K562 (cell line): Measurements from ENCODE around the gene STK31. TPM values are rescaled to one million over a fixed set of nuclear protein-coding genes. Genes with fewer than 3 reads are reported as not detected.

Source experiments
- REST ChIP-seq, 2 experiments: fragments of 450-650 bp; formaldehyde crosslinking in 1 of 2; IDR thresholded peaks; 2 replicates each; pipeline versions ENCODE4 v1.4.0 to v1.6.1; 2014 to 2020; ENCODE audit warnings: mild to moderate bottlenecking in 2 of 2, borderline replicate concordance in 1 of 2, low read depth in 1 of 2
- ZBTB2 ChIP-seq: fragments of 450-650 bp; IDR thresholded peaks from 2 replicates; pipeline ENCODE4 v1.6.1; 2016; ENCODE audit warnings: antibody characterized with exemption
- polyA plus RNA-seq, 8 experiments: library from polyadenylated mRNA; depleted of rRNA in 4 of 8; stranded (reverse) in 5 of 8; unstranded in 3 of 8; fragments of >200 nt; fragmentation: Nextera tagmentation in 2 of 8; fragmentation: Illumina TruSeq in 1 of 8; extraction: Ambion mirVana in 2 of 8; extraction: Trizol in 1 of 8; gene quantifications; 2 replicates each; pipeline versions ENCODE4 v1.2.1 to v1.2.3, GENCODE V29; 2011 to 2014; ENCODE audit warnings: inconsistent platforms in 1 of 8, missing spikeins in 1 of 8
- total RNA-seq, 7 experiments: library from RNA; depleted of rRNA in 6 of 7; stranded (reverse); fragments of >200 nt in 6 of 7; fragmentation: Illumina TruSeq in 2 of 7; extraction: Trizol in 2 of 7; gene quantifications; 2 replicates each; pipeline versions ENCODE4 v1.2.1 to v1.2.3, GENCODE V29; 2011 to 2021; ENCODE audit warnings: low replicate concordance in 1 of 7

The STK31 gene
- total and polyA plus RNA-seq, 9 of the 15 experiments (the other 6 are each of a cell fraction or from before 2014, with no cell fraction given): 0.09 to 1.2 (median 0.26) TPM

GRCh38 chr7:23712368-23713284 lies 2.6 kb downstream of the STK31 start (continued):
- TF ChIP-seq REST (IDR thresholded peaks at IDR 0.05; ENCODE audit: borderline replicate concordance) (peak; percentile 88), REST (CRISPR knock-in tag; IDR thresholded peaks at IDR 0.05; ENCODE audit: low read depth) (no peak), ZBTB2 (no peak)
